Measurements from ENCODE around the gene CALR. TPM values are rescaled to one million over a fixed set of nuclear protein-coding genes. Genes with fewer than 3 reads are reported as not detected.

Gene CALR
- polyA plus RNA-seq, 1 donor (not counting 4 experiments of a cell fraction or from before 2014, with no cell fraction given): 899 TPM

- peak overlapping the region; percentile 14 for H3K9ac ChIP-seq (ENCODE audit: control insufficient read depth, extremely low read depth, insufficient read depth, low read length)
- TF ChIP-seq EZH2 (IDR thresholded peaks at IDR 0.05; ENCODE audit: low read length): no peak
- TF ChIP-seq CTCF (optimal IDR thresholded peaks at IDR 0.05 in 1 of 3, IDR thresholded peaks at IDR 0.05 in 1 of 3, conservative IDR thresholded peaks at IDR 0.05 in 1 of 3; ENCODE audit: extremely low read depth in 1 of 3, insufficient read depth in 2 of 3, low read length in 3 of 3): peak; percentile 77 to 91 (median 91)
- no peaks in the 10 kb centered on the region for H3K27me3 ChIP-seq (ENCODE audit: control insufficient read depth, extremely low read depth, insufficient read depth, low read length)
- H3K36me3 ChIP-seq (ENCODE audit: control insufficient read depth in 2 of 2, extremely low read depth in 1 of 2, insufficient read depth in 2 of 2, low read length in 2 of 2): no peaks in the 10 kb centered on the region
- dilution Hi-C loops (cut with MboI; ENCODE audit: extremely low pct_ligation_motif_present, low sequenced_read_pairs): no loop called here
- H3K9me1 ChIP-seq (ENCODE audit: control insufficient read depth, extremely low read depth, insufficient read depth, low read length): no peaks in the 10 kb centered on the region
- no peaks in the 10 kb centered on the region for H3K79me2 ChIP-seq (ENCODE audit: control insufficient read depth, insufficient read depth, low read length)
- no peak overlapping the region for H3K27ac ChIP-seq (ENCODE audit: control insufficient read depth, insufficient read depth, low read length)
- no peak for DNase-seq (ENCODE audit: low read depth, low spot score)
- no peak overlapping the region for H2AFZ ChIP-seq (ENCODE audit: control insufficient read depth, low read length)
- H3K4me2 ChIP-seq (ENCODE audit: control insufficient read depth, extremely low read depth, insufficient read depth, low read depth, low read length): peak overlapping the region; percentile 41
- H4K20me1 ChIP-seq (ENCODE audit: control insufficient read depth, extremely low read depth, insufficient read depth, low read length): no peaks in the 10 kb centered on the region
- H3K4me1 ChIP-seq (ENCODE audit: control insufficient read depth, extremely low read depth, insufficient read depth, low read length): no peaks in the 10 kb centered on the region
- H3K4me3 ChIP-seq (ENCODE audit: control insufficient read depth in 2 of 3, extremely low read depth in 1 of 3, insufficient read depth in 2 of 3, low read depth in 1 of 3, low read length in 3 of 3): peak overlapping the region in 2 of 3 experiments; percentile 7 to 17
- FAIRE-seq: no peak
- H3K9me3 ChIP-seq (ENCODE audit: control insufficient read depth, low read depth, low read length): no peaks in the 10 kb centered on the region
These were observed 45.2 kb downstream of the CALR start for GRCh38 chr19:12983542-12984142.

GRCh38 chr19:12984143-12984627, 45.8 kb downstream of the CALR start:
- Histone ChIP-seq H3K27ac (ENCODE audit: control insufficient read depth, insufficient read depth, low read length) (no peak overlapping the region), H3K9me1 (ENCODE audit: control insufficient read depth, extremely low read depth, insufficient read depth, low read length) (no peaks in the 10 kb centered on the region), H3K27me3 (ENCODE audit: control insufficient read depth, extremely low read depth, insufficient read depth, low read length) (no peaks in the 10 kb centered on the region), H3K79me2 (ENCODE audit: control insufficient read depth, insufficient read depth, low read length) (no peaks in the 10 kb centered on the region), H3K36me3 (ENCODE audit: control insufficient read depth in 2 of 2, extremely low read depth in 1 of 2, insufficient read depth in 2 of 2, low read length in 2 of 2) (no peaks in the 10 kb centered on the region), H3K4me2 (ENCODE audit: control insufficient read depth, extremely low read depth, insufficient read depth, low read depth, low read length) (no peak overlapping the region), H4K20me1 (ENCODE audit: control insufficient read depth, extremely low read depth, insufficient read depth, low read length) (no peaks in the 10 kb centered on the region), H3K4me3 (ENCODE audit: control insufficient read depth in 2 of 3, extremely low read depth in 1 of 3, insufficient read depth in 2 of 3, low read depth in 1 of 3, low read length in 3 of 3) (no peak overlapping the region), H2AFZ (ENCODE audit: control insufficient read depth, low read length) (no peak overlapping the region), H3K9me3 (ENCODE audit: control insufficient read depth, low read depth, low read length) (peaks cover 2% of the 10 kb centered on the region), H3K9ac (ENCODE audit: control insufficient read depth, extremely low read depth, insufficient read depth, low read length) (no peak overlapping the region), H3K4me1 (ENCODE audit: control insufficient read depth, extremely low read depth, insufficient read depth, low read length) (no peaks in the 10 kb centered on the region)
- TF ChIP-seq CTCF (optimal IDR thresholded peaks at IDR 0.05 in 1 of 3, IDR thresholded peaks at IDR 0.05 in 1 of 3, conservative IDR thresholded peaks at IDR 0.05 in 1 of 3; ENCODE audit: extremely low read depth in 1 of 3, insufficient read depth in 2 of 3, low read length in 3 of 3) (no peak), EZH2 (IDR thresholded peaks at IDR 0.05; ENCODE audit: low read length) (no peak)
- DNase-seq (ENCODE audit: low read depth, low spot score): no peak
- dilution Hi-C loops (cut with MboI; ENCODE audit: extremely low pct_ligation_motif_present, low sequenced_read_pairs): no loop called here
- FAIRE-seq: peak; percentile 68

Measured in keratinocyte (primary cell).